GM19468 (cell line): ENCODE data around the gene SPATA21.
A peak's percentile ranks its signal among the peaks of the same experiment; 100 is the strongest.

ENCODE experiments used
- ATAC-seq: cut with Tn5 transposase; IDR thresholded peaks from one replicate; pipeline ENCODE4 v1.9.1; 2021; ENCODE audit warnings: mild to moderate bottlenecking, moderate library complexity, moderate number of reproducible peaks; ENCODE audit not compliant: unreplicated experiment; ENCODE audit errors: extremely low read depth

Gene SPATA21

DNA sequence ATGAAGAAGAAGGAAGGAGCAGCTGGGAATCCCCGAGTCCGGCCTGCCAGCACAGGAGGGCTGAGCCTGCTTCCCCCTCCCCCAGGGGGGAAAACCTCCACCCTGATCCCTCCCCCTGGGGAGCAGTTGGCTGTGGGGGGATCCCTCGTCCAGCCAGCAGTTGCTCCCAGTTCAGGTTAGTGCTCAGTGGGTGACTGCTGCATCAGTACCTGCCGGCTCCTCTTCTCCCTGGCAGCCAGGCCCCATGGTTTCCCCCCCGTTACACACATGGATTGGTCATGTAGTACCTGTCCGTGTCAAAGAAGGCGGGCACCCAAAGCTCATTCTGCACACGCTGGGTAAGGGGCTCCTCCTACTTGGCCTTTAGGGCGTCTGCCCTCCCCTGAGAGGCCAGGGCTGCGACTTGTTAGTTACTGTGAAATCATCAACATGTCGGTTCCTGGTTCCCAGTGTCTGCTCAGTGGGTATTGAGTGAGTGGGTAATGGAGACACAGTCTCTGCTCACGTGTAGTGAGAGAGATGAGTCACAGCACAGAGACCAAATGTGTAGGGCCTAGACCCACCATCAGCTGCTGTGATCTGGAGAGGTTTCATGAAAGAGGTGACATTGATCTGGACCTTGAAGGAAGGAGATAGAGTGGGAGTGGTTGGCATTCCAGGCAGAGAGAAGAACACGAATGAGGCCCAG, 14.8 kb upstream of the SPATA21 start:
- no peak for ATAC-seq

DNA sequence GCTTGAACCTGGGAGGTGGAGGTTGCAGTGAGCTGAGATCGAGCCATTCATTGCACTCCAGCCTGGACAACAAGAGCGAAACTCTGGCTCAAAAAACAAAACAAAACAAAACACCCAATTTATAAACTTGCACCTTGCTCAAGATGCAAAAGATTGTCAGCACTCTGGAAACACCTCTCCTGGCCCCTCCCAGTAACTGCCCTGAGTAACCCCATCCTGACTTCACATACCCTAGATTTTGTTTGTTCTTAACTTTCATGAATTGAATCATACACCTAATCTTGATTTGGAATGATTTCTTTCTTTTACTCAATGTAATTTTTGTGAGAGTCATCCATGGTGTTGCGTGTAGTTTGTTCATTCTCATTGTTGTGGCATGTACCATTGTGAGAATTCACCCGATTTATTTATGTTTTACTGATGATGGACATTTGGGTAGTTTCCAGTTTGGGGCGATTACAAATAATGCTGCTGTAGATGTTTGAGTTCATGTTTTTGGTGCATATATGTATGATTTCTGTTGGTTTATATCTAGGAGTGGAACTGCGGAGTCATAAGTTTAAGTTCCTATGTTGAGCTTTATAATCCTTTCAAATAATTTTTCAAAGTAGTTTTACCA, 13.7 kb upstream of the SPATA21 start:
- ATAC-seq: no peak

DNA sequence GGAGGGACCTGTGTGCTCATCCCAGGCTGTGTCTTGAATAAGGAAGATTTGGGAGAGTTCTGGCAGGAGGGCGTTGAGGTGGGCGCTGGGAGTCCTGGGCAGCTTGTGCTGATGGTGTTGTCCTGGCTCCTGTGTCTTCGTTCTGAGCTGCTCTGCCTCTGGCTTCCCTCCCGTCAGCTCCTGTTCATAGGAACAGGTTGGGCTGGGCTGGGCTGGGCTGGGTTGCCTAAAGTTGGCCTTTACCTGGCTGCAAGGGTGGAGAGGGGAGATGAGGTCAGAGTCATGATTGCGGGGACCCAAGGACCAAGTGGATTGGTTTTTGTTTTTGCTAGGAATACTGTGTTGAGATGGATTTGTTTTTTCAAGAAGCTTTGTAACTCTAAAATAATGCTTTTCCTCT, 12.4 kb upstream of the SPATA21 start:
- ATAC-seq: no peak

DNA sequence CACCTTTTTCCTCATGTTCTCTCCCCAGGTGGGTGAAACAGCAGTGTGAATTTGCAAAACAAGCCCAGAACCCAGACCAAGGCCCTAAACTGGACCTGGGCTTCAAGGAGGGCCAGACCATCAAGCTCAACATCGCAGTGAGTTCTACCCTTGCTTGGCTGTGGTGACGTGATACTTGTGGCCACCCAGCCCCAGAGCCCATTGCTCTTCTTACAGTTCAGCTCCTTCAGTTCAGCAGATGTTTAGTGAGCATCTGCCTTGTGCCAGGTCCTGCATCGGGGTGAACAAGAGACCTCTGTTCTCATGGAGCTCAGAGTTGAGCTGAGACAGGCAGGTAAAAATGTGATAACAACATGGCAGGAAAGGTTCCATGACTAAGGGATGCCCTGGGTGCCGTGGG, 11.8 kb upstream of the SPATA21 start:
- ATAC-seq: no peak

DNA sequence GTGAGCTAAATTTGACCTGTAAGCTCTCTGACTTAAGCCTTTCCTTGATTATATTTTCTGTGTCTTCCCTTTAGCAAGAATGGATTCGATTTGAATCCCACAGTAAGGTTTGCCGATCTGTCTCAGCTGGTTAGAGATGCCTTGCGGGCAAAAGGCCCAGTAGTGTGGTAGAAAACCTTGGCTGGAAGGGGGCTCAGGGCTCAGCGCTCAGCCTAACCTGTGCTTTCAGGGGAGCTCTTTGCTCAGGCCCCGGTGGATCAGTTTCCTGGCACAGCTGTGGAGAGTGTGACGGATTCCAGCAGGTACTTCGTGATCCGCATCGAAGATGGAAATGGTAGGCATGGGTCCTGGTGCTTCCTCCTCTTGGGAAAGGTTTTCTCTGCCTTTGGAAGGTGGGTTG, 10.4 kb upstream of the SPATA21 start:
- no peak for ATAC-seq

DNA sequence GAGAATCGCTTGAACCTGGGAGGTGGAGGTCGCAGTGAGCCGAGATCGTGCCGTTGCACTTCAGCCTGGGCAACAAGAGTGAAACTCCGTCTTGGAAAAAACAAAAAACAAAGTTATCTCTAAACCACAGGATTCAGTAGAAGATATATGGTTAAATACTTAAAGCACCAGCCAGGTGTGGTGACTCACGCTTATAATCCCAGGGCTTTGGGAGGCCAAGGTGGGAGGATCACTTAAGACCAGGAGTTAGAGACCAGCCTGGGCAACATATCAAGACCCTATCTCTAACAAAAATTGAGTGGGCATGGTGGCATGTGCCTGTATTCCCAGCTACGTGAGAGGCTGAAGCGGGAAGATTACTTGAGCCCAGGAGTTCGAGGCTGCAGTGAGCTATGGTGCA, 8.9 kb upstream of the SPATA21 start:
- no peak for ATAC-seq

DNA sequence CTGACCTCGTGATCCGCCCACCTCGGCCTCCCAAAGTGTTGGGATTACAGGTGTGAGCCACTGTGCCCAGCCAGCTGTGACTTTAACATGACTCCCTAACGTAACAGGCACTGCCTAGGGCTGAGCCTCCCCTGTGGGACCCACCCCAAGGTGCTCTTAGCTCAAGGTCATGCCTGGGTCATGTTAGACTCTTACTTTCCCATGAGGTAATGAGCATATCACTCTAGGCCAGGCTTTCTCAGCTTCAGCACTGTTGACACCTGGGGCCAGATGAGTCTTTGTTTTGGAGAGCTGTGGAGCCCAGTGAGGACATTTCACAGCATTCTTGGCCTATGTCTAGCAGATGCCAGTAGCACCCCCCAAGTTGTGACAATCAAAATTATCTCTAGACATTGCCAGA, 7.8 kb upstream of the SPATA21 start:
- ATAC-seq: no peak

DNA sequence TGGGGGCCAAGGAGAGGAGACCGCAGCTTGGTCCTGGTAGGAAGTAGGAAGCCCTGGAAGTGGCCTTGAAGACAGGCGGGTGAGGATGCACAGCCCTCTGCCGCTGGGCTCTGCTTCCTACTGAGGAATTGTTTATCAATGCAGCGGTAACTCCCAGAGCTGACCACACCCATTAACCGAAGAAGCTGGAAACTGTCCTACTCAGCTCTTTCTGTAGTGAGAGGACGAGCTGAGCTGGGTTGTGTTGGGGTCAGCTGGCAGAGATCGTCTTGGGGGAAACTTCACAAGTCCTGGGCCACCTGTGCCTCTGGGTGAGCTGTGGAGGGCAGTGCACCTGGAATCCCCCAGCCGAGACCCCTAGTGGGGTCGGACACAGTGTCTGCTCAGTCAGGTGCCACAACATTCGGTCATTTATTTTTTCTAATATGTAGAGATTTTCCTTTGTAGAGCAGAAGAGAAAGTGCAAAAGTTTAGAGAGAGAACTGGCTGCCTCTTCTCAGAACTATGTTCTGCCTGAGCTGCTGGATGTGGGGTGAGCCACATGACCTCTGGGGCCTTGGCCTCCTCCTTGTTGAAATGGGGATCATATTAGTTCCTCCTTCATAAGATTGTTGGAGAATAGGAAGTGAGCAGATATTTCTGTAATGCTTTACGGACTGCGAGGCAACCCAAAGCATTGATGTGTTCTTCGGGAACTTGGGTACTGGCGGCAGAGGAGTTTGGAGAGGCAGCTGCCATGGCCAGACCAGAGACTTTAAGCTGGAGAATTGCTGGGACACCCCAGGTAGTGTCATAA, 6.9 kb upstream of the SPATA21 start:
- ATAC-seq: no peak

DNA sequence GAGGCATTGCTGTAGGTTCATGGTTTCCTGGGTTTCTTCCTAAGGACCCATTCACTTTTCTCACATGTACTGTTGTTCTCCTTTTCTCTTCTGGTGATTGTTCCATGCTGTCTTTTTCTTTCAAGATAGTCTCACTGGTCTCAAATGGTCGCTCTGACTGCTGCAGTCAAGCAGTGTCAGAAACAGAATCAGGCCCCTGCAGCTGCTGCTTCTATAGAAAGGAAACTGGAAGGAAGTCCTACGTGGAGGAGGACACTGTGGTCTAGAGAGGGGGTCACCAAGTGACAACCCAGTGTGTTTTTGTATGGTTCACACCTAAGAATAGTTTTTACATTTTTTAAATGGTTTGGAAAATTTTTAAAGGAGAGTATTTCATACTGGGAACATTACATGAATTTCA, 5.7 kb upstream of the SPATA21 start:
- ATAC-seq: no peak

DNA sequence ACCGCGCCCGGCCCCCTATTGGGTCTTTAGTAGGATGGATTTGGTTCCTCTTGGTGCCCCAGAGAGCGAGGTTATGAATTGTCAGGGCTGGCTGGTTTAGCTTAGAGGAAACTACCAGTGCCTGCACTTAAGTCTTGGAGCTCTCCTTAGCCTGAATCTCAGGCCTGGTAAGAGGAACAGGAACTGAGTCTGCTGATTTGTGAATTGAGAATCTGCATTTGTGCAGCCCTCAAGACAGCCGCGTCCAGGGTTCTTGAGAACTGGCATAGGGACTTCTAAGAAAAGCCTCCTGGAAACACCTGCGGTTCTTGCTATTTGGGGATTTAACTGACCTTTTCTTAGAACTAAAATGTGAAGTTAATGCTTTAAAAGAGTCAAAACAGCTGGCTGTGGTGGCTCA, 5.0 kb upstream of the SPATA21 start:
- no peak for ATAC-seq

DNA sequence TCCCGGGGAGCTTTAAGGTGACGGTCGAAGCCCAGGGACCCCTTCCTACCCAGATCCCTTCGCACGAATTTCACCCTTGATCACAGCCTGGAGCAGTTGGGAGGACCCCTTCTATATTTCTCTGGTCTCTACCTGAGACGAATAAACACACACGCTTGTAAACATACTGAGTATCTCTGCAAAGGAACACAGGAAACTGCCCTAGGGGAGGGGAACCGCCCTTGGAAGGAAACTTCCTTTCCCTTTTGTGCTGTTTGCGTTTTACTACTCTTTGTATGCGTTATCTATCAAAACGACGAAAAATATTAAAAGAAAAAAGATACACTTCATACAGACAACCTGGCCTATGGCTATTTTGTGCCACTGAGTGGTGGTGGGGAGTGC, 4.0 kb upstream of the SPATA21 start:
- ATAC-seq: no peak

DNA sequence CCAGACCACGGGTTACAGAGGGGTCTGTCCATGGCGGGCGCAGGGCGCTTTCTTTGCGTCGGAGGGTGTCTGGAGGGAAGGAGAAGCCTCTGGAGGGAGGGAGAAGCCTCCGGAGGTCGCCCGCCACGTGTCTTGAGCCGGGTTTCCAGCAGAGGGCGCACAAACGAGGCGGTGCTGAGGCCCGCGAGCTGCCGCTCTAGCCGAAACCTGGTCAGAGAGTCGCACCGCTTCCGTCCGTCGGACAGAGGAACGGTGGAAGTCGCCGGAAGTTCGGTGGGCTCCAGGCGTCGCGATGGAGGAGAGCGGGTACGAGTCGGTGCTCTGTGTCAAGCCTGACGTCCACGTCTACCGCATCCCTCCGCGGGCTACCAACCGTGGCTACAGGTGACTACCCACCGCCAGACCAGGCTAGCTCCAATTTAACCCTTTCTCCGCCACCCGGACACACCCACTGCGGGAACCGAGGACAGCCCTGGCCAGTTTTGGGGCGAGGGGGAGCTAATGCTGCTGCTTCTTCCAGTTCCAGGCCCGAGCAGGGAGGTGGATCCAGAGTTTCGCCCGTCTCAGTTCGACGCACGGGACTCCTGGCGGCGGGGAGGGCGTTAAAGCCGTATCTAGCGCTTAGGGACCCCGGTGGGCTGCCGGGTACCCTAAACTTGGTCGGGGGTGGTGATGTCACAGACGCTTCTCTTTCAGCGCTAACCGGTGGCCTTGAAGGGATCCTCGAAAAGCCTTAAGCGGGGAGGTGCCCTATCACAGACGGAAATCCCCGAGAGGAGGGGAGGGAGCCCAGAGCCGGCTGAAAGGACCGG, 3.5 kb upstream of the SPATA21 start, which contains the start of gene NECAP2:
TSS of gene NECAP2 (plus strand) at position 255 of the 812 bp plus-strand sequence. CDS start at position 293, 38 bp downstream.
- peak; percentile 39 for ATAC-seq

DNA sequence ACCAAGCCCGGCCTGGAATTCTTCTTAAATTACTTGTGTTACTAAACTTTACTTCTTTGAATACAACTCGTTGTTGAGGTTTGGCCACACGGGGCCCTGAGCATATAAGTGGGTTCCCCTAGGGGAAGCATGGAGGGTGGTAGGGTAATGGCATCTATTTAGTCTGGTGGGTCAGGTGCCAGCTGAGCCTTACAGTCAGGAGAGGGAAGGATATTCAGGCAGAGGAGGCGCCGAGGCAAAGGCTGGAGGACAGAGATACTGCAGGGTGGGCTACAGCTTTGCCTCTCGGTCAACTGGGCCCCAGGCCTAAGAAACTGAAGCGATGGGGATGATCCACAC, 2.9 kb upstream of the SPATA21 start:
- ATAC-seq: no peak

DNA sequence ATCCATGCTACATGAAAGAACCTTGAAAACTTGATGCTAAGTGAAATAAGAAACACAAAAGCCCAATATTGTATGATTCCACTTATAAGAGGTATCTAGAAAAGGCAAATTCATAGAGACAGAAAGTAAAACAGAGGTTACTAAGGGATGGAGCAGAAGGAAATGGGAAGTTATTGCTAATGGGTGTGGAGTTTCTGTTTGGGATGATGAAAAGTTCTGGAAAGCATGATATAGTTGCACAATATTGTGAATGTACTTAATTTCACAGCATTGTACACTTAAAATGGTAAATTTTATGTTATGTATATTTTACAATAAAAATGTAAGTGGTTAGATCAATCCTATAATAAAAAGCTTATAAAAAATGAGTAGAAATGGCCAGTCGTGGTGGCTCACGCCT, 1.7 kb upstream of the SPATA21 start:
- no peak for ATAC-seq

DNA sequence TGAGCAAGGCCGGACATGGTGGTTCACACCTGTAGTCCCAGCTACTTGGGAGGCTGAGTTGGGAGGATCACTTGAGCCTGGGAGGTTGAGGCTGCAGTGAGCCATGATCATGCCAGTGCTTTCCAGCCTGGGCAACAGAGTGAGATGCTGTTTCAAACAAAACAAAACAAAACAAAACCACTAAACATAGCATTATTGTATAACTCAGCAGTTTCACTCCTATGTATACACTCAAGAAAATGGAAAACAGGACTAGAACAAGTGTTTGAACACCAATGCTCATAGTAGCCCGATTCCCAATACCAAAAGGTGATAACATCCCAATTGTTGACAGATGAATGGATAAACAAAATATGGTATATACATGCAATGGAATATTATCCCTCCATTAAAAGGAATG, 1.3 kb upstream of the SPATA21 start:
- ATAC-seq: no peak

DNA sequence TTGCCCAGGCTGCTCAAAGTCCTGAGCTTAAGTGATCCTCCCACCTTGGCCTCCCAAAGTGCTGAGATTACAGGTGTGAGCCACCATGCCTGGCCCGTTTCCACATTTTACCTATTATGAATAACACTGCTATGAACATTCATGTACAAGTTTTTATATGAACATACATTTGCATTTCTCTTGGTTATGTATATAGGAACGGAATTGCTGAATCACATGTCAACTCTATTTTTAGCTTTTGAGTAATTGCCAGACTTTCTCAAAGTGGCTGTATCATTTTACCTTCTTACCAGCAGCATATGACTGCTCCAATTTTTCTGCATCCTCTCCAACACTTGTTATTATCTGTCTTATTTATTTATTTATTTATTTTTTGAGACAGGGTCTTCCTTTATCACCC, 2.7 kb downstream of the SPATA21 start:
- no peak for ATAC-seq

DNA sequence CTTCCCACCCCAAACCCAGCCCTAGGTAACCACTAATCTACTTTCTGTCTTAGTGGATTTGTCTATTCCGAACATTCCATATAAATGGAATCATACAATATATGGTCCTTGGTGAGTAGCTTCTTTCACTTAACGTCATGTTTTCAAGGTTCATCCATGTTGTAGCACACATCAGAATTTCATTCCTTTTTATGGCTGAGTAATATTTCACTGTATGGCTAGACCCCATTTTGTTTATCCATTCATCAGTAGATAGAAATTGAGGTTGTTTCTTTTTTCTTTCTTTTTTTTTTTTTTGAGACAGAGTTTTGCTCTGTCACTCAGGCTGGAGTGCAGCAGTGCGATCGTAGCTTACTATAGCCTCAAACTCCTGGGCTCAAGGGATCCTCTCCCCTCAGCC, 3.2 kb downstream of the SPATA21 start:
- no peak for ATAC-seq

DNA sequence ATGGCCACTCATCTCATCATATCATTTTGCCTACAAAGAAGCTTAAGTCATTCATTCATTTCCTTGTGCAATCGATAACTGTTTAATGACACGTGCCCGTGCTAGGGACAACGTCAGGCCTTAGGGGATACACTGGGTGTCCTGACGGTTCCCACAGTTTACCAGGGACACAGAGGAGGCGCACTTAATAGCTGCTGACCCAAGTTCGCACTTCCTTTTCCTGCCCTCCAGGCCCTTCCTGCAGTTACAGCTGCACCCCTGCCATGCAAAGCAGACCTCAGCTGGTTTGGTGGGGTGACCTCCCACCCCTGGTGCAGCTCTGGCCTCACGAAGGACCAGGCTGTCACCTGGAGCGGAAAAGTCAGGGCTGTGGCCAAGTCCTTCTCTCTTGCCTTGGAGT, 4.2 kb downstream of the SPATA21 start:
- ATAC-seq: no peak

DNA sequence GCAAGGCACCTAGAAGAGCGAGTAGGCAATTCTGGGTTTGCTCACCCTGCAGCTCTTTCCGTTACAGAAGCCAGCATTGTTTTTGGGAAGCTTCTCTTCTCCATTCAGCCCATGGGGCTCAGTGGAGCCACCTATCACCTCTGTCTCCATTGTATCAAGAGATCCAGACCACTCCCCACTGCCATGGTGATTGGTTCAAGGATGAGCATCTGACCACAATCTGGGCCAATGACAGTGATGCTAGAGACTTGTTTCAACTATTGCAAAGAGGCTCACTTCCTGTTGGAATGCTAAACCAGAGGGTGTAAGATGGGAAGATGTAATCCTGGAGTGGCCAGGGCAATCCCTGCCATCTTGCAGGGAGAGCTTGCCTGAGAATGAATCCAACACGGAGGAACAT, 6.6 kb downstream of the SPATA21 start:
- ATAC-seq: no peak

DNA sequence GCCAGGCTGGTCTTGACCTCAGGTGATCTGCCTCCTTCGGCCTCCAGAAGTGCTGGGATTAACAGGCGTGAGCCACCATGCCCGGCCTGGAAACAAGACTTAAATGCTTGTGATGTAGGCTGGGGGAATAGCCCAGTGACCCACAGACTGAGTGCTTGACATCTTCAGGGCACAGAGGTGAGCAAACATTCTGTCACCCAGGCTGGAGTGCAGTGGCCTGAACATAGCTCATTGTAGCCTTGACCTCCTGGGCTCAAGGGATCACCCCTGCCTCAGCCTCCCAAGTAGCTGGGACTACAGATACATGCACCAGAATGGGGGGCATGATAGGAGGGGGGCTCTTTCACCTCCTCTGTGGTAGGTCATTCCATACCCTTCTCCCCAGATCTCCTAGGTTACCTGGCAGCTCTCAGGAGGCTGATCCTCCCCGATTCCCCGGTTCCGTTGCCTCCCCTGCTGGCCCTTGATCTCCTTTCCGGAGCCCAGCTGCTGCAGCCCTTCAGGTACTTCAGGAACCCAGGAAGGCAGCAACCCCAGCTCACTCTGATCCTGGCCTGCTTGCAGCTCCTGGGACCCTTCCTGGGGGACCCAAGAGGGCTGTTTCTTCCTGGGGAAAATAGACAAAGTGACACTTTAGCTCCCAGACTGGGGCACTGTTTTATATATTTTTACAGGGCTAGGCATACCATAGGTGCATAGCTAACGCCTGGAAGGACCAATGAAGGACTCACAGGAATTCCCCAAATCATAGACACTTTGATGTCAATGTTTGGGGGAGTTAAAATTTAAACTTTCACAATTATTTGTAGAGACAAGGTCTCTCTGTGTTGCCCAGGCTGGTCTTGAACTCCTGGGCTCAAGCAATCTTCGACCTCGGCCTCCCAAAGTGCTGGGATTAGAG, 11.8 kb downstream of the SPATA21 start:
- no peak for ATAC-seq
